Measurements from ENCODE around the gene TTC39B.
A peak's percentile ranks its signal among the peaks of the same experiment; 100 is the strongest.

TTC39B gene

GRCh38 chr9:15262581-15262980 is 44.4 kb downstream of the TTC39B start:
- Histone ChIP-seq H3K4me1 (ENCODE audit: control insufficient read depth in 1 of 2, insufficient read depth in 2 of 2, low read length in 2 of 2) (no peaks in the 10 kb centered on the region), H3K27ac (ENCODE audit: low read length) (no peak overlapping the region), H3K9me3 (ENCODE audit: control insufficient read depth in 1 of 2, low read length in 2 of 2) (no peaks in the 10 kb centered on the region)

GRCh38 chr9:15256426-15256825 is 50.6 kb downstream of the TTC39B start:
- Histone ChIP-seq H3K4me1 (ENCODE audit: control insufficient read depth in 1 of 2, insufficient read depth in 2 of 2, low read length in 2 of 2) (no peaks in the 10 kb centered on the region), H3K27ac (ENCODE audit: low read length) (no peak overlapping the region), H3K4me3 (ENCODE audit: low read depth in 1 of 2, low read length in 2 of 2) (no peak overlapping the region), H3K27me3 (ENCODE audit: low read depth, low read length) (no peaks in the 10 kb centered on the region), H3K36me3 (ENCODE audit: control insufficient read depth in 1 of 2, insufficient read depth in 2 of 2, low read length in 2 of 2) (no peaks in the 10 kb centered on the region), H3K9me3 (ENCODE audit: control insufficient read depth in 1 of 2, low read length in 2 of 2) (no peaks in the 10 kb centered on the region)

More at GRCh38 chr9:15262581-15262980, 44.4 kb downstream of the TTC39B start:
- no peak overlapping the region for H3K4me3 ChIP-seq (ENCODE audit: low read depth in 1 of 2, low read length in 2 of 2)
- no peaks in the 10 kb centered on the region for H3K27me3 ChIP-seq (ENCODE audit: low read depth, low read length)
- H3K36me3 ChIP-seq (ENCODE audit: control insufficient read depth in 1 of 2, insufficient read depth in 2 of 2, low read length in 2 of 2): no peaks in the 10 kb centered on the region

- Histone ChIP-seq H3K9me3 (ENCODE audit: control insufficient read depth in 1 of 2, low read length in 2 of 2) (no peaks in the 10 kb centered on the region), H3K27me3 (ENCODE audit: low read depth, low read length) (no peaks in the 10 kb centered on the region), H3K27ac (ENCODE audit: low read length) (no peak overlapping the region), H3K4me1 (ENCODE audit: control insufficient read depth in 1 of 2, insufficient read depth in 2 of 2, low read length in 2 of 2) (peaks cover 0 to 9% of the 10 kb centered on the region in 2 donors), H3K36me3 (ENCODE audit: control insufficient read depth in 1 of 2, insufficient read depth in 2 of 2, low read length in 2 of 2) (no peaks in the 10 kb centered on the region), H3K4me3 (ENCODE audit: low read depth in 1 of 2, low read length in 2 of 2) (no peak overlapping the region)
Observed at GRCh38 chr9:15253786-15254185, 53.2 kb downstream of the TTC39B start.

GRCh38 chr9:15253197-15253596 is 53.8 kb downstream of the TTC39B start:
- Histone ChIP-seq H3K9me3 (ENCODE audit: control insufficient read depth in 1 of 2, low read length in 2 of 2) (no peaks in the 10 kb centered on the region), H3K4me1 (ENCODE audit: control insufficient read depth in 1 of 2, insufficient read depth in 2 of 2, low read length in 2 of 2) (peaks cover 0 to 13% of the 10 kb centered on the region in 2 donors), H3K4me3 (ENCODE audit: low read depth in 1 of 2, low read length in 2 of 2) (no peak overlapping the region), H3K27me3 (ENCODE audit: low read depth, low read length) (no peaks in the 10 kb centered on the region), H3K36me3 (ENCODE audit: control insufficient read depth in 1 of 2, insufficient read depth in 2 of 2, low read length in 2 of 2) (no peaks in the 10 kb centered on the region), H3K27ac (ENCODE audit: low read length) (no peak overlapping the region)

GRCh38 chr9:15249981-15250380 is 57.0 kb downstream of the TTC39B start:
- H3K9me3 ChIP-seq (ENCODE audit: control insufficient read depth in 1 of 2, low read length in 2 of 2): no peaks in the 10 kb centered on the region
- no peaks in the 10 kb centered on the region for H3K27me3 ChIP-seq (ENCODE audit: low read depth, low read length)
- no peak overlapping the region for H3K27ac ChIP-seq (ENCODE audit: low read length)
- H3K4me1 ChIP-seq (ENCODE audit: control insufficient read depth in 1 of 2, insufficient read depth in 2 of 2, low read length in 2 of 2): peaks cover 0 to 13% of the 10 kb centered on the region in 2 donors
- H3K36me3 ChIP-seq (ENCODE audit: control insufficient read depth in 1 of 2, insufficient read depth in 2 of 2, low read length in 2 of 2): no peaks in the 10 kb centered on the region
- H3K4me3 ChIP-seq (ENCODE audit: low read depth in 1 of 2, low read length in 2 of 2): no peak overlapping the region

- H3K27ac ChIP-seq (ENCODE audit: low read length): no peak overlapping the region
- H3K36me3 ChIP-seq (ENCODE audit: control insufficient read depth in 1 of 2, insufficient read depth in 2 of 2, low read length in 2 of 2): no peaks in the 10 kb centered on the region
- H3K27me3 ChIP-seq (ENCODE audit: low read depth, low read length): no peaks in the 10 kb centered on the region
- H3K4me1 ChIP-seq (ENCODE audit: control insufficient read depth in 1 of 2, insufficient read depth in 2 of 2, low read length in 2 of 2): peaks cover 0 to 13% of the 10 kb centered on the region in 2 donors
- H3K9me3 ChIP-seq (ENCODE audit: control insufficient read depth in 1 of 2, low read length in 2 of 2): no peaks in the 10 kb centered on the region
- H3K4me3 ChIP-seq (ENCODE audit: low read depth in 1 of 2, low read length in 2 of 2): peak overlapping the region in 1 of 2 donors; percentile 27
Observed at GRCh38 chr9:15249042-15249818, 57.8 kb downstream of the TTC39B start.

GRCh38 chr9:15248621-15249020 is 58.4 kb downstream of the TTC39B start:
- peaks cover 0 to 15% of the 10 kb centered on the region in 2 donors for H3K4me1 ChIP-seq (ENCODE audit: control insufficient read depth in 1 of 2, insufficient read depth in 2 of 2, low read length in 2 of 2)
- H3K36me3 ChIP-seq (ENCODE audit: control insufficient read depth in 1 of 2, insufficient read depth in 2 of 2, low read length in 2 of 2): no peaks in the 10 kb centered on the region
- no peaks in the 10 kb centered on the region for H3K9me3 ChIP-seq (ENCODE audit: control insufficient read depth in 1 of 2, low read length in 2 of 2)
- H3K27ac ChIP-seq (ENCODE audit: low read length): no peak overlapping the region
- H3K4me3 ChIP-seq (ENCODE audit: low read depth in 1 of 2, low read length in 2 of 2): no peak overlapping the region
- no peaks in the 10 kb centered on the region for H3K27me3 ChIP-seq (ENCODE audit: low read depth, low read length)

GRCh38 chr9:15248081-15248480 is 58.9 kb downstream of the TTC39B start:
- Histone ChIP-seq H3K27me3 (ENCODE audit: low read depth, low read length) (no peaks in the 10 kb centered on the region), H3K4me1 (ENCODE audit: control insufficient read depth in 1 of 2, insufficient read depth in 2 of 2, low read length in 2 of 2) (peaks cover 0 to 19% of the 10 kb centered on the region in 2 donors), H3K4me3 (ENCODE audit: low read depth in 1 of 2, low read length in 2 of 2) (no peak overlapping the region), H3K36me3 (ENCODE audit: control insufficient read depth in 1 of 2, insufficient read depth in 2 of 2, low read length in 2 of 2) (no peaks in the 10 kb centered on the region), H3K27ac (ENCODE audit: low read length) (no peak overlapping the region), H3K9me3 (ENCODE audit: control insufficient read depth in 1 of 2, low read length in 2 of 2) (no peaks in the 10 kb centered on the region)

GRCh38 chr9:15246708-15247107 is 60.3 kb downstream of the TTC39B start:
- Histone ChIP-seq H3K27ac (ENCODE audit: low read length) (no peak overlapping the region), H3K4me3 (ENCODE audit: low read depth in 1 of 2, low read length in 2 of 2) (no peak overlapping the region)

GRCh38 chr9:15246243-15246642 is 60.8 kb downstream of the TTC39B start:
- H3K4me3 ChIP-seq (ENCODE audit: low read depth in 1 of 2, low read length in 2 of 2): no peak overlapping the region

More at GRCh38 chr9:15246708-15247107, 60.3 kb downstream of the TTC39B start:
- Histone ChIP-seq H3K36me3 (ENCODE audit: control insufficient read depth in 1 of 2, insufficient read depth in 2 of 2, low read length in 2 of 2) (no peaks in the 10 kb centered on the region), H3K27me3 (ENCODE audit: low read depth, low read length) (no peaks in the 10 kb centered on the region), H3K9me3 (ENCODE audit: control insufficient read depth in 1 of 2, low read length in 2 of 2) (no peaks in the 10 kb centered on the region), H3K4me1 (ENCODE audit: control insufficient read depth in 1 of 2, insufficient read depth in 2 of 2, low read length in 2 of 2) (peaks cover 0 to 19% of the 10 kb centered on the region in 2 donors)

GRCh38 chr9:15244001-15244441 is 63.0 kb downstream of the TTC39B start:
- H3K9me3 ChIP-seq (ENCODE audit: control insufficient read depth in 1 of 2, low read length in 2 of 2): no peaks in the 10 kb centered on the region
- no peak overlapping the region for H3K4me3 ChIP-seq (ENCODE audit: low read depth in 1 of 2, low read length in 2 of 2)
- no peaks in the 10 kb centered on the region for H3K36me3 ChIP-seq (ENCODE audit: control insufficient read depth in 1 of 2, insufficient read depth in 2 of 2, low read length in 2 of 2)
- H3K27me3 ChIP-seq (ENCODE audit: low read depth, low read length): no peaks in the 10 kb centered on the region
- no peak overlapping the region for H3K27ac ChIP-seq (ENCODE audit: low read length)
- peaks cover 0 to 18% of the 10 kb centered on the region in 2 donors for H3K4me1 ChIP-seq (ENCODE audit: control insufficient read depth in 1 of 2, insufficient read depth in 2 of 2, low read length in 2 of 2)

More at GRCh38 chr9:15246243-15246642, 60.8 kb downstream of the TTC39B start:
- Histone ChIP-seq H3K27me3 (ENCODE audit: low read depth, low read length) (no peaks in the 10 kb centered on the region), H3K27ac (ENCODE audit: low read length) (no peak overlapping the region), H3K9me3 (ENCODE audit: control insufficient read depth in 1 of 2, low read length in 2 of 2) (no peaks in the 10 kb centered on the region), H3K4me1 (ENCODE audit: control insufficient read depth in 1 of 2, insufficient read depth in 2 of 2, low read length in 2 of 2) (peaks cover 0 to 19% of the 10 kb centered on the region in 2 donors), H3K36me3 (ENCODE audit: control insufficient read depth in 1 of 2, insufficient read depth in 2 of 2, low read length in 2 of 2) (no peaks in the 10 kb centered on the region)

Data from muscle layer of duodenum (tissue), 2 donors.